Smooth muscle cell (in vitro differentiated cells): ENCODE measurements around the gene OXSR1. TPM values are rescaled to one million over a fixed set of nuclear protein-coding genes. Genes with fewer than 3 reads are reported as not detected.
A peak's percentile ranks its signal among the peaks of the same experiment; 100 is the strongest.

Experiments
- DNase-seq: peaks from one replicate; lab custom pipeline; 2025; ENCODE audit not compliant: unreplicated experiment; lab: John Stamatoyannopoulos, UW
- H2AFZ ChIP-seq: fragments of 200-600 bp; sonication (generic); 2 replicates; pipeline ENCODE4 v1.6.0; 2016; ENCODE audit warnings: antibody characterized with exemption, low read depth, mild to moderate bottlenecking
- H3F3A ChIP-seq: fragments of 200-600 bp; sonication (generic); 2 replicates; pipeline ENCODE4 v1.6.0; 2017; ENCODE audit warnings: antibody characterized with exemption, low read depth
- H3K27ac ChIP-seq: fragments of 200-600 bp; sonication (generic); 2 replicates; pipeline ENCODE4 v1.5.1; 2016; ENCODE audit warnings: low read depth, mild to moderate bottlenecking
- H3K27me3 ChIP-seq: fragments of 200-600 bp; sonication (generic); 2 replicates; pipeline ENCODE4 v1.6.1; 2016; ENCODE audit warnings: low read depth, mild to moderate bottlenecking
- H3K36me3 ChIP-seq: fragments of 200-600 bp; sonication (generic); 2 replicates; pipeline ENCODE4 v1.5.1; 2016; ENCODE audit warnings: low read depth
- H3K4me1 ChIP-seq: fragments of 200-600 bp; sonication (generic); 2 replicates; pipeline ENCODE4 v1.5.1; 2016; ENCODE audit warnings: low read depth
- H3K4me2 ChIP-seq: fragments of 200-600 bp; sonication (generic); 2 replicates; pipeline ENCODE4 v1.6.0; 2016; ENCODE audit warnings: mild to moderate bottlenecking
- H3K4me3 ChIP-seq: fragments of 200-600 bp; sonication (generic); 2 replicates; pipeline ENCODE4 v1.5.1; 2016; ENCODE audit warnings: mild to moderate bottlenecking
- H3K79me2 ChIP-seq: fragments of 200-600 bp; sonication (generic); 2 replicates; pipeline ENCODE4 v1.6.0; 2016; ENCODE audit warnings: low read depth, mild to moderate bottlenecking
- H3K9ac ChIP-seq: fragments of 200-600 bp; sonication (generic); 2 replicates; pipeline ENCODE4 v1.6.0; 2016; ENCODE audit warnings: low read depth
- H3K9me3 ChIP-seq: fragments of 200-600 bp; sonication (generic); replicated peaks from 2 replicates; pipeline ENCODE4 v1.5.1; 2016; ENCODE audit warnings: low read depth
- H4K20me1 ChIP-seq: fragments of 200-600 bp; sonication (generic); 2 replicates; pipeline ENCODE4 v1.6.0; 2016; ENCODE audit warnings: low read depth
- CTCF ChIP-seq: fragments of 200-600 bp; sonication (generic); IDR thresholded peaks from 2 replicates; pipeline ENCODE4 v1.5.1; 2017; ENCODE audit warnings: borderline replicate concordance, mild to moderate bottlenecking, antibody characterized with exemption; ENCODE audit not compliant: insufficient read depth, poor library complexity, severe bottlenecking
- WGBS: methylation state at CpG from one replicate; pipeline ENCODE4 v1.1.7; 2016; ENCODE audit warnings: low lambda C conversion rate; 5-methylcytosine and 5-hydroxymethylcytosine counted together
- polyA plus RNA-seq: library from polyadenylated mRNA; unstranded; fragments of >200 nt; fragmentation: Nextera tagmentation; extraction: Ambion mirVana; gene quantifications from 2 replicates; pipeline ENCODE4 v1.2.1, GENCODE V29; 2016
- total RNA-seq: library from RNA; depleted of rRNA; stranded (reverse); fragments of >200 nt; gene quantifications from 2 replicates; pipeline ENCODE4 v1.2.3, GENCODE V29; 2014

The OXSR1 gene
- total and polyA plus RNA-seq, 2 experiments from 2014 or later = 11.9 to 50.6 TPM

- no peak overlapping the region for H2AFZ ChIP-seq
- peak overlapping the region; percentile 89 for H3K4me2 ChIP-seq
- no peaks in the 10 kb centered on the region for H3K27me3 ChIP-seq
- no peaks in the 10 kb centered on the region for H3K36me3 ChIP-seq
- no peak for TF ChIP-seq CTCF
- H3K4me3 ChIP-seq = peak overlapping the region; percentile 25
- peak overlapping the region; percentile 92 for H3K9ac ChIP-seq
- peaks cover 57% of the 10 kb centered on the region for H4K20me1 ChIP-seq
- H3F3A ChIP-seq = peaks cover 23% of the 10 kb centered on the region
- H3K9me3 ChIP-seq = no peaks in the 10 kb centered on the region
- H3K27ac ChIP-seq = peak overlapping the region; percentile 99
- peaks cover 29% of the 10 kb centered on the region for H3K4me1 ChIP-seq
- DNase-seq = no peak
- H3K79me2 ChIP-seq = peaks cover 76% of the 10 kb centered on the region
- WGBS = 31% methylated on average over 4 of the region's 4 CpGs
Measured at GRCh38 chr3:38168151-38169026, 3.1 kb downstream of the OXSR1 start.

GRCh38 chr3:38169027-38169317, 3.6 kb downstream of the OXSR1 start:
- Histone ChIP-seq H2AFZ (no peak overlapping the region), H3K79me2 (peaks cover 82% of the 10 kb centered on the region), H3K4me3 (no peak overlapping the region), H3K27ac (peak overlapping the region; percentile 99), H3K4me2 (peak overlapping the region; percentile 89), H3K27me3 (no peaks in the 10 kb centered on the region), H3K4me1 (peaks cover 29% of the 10 kb centered on the region), H3F3A (peaks cover 21% of the 10 kb centered on the region), H4K20me1 (peaks cover 63% of the 10 kb centered on the region), H3K9ac (peak overlapping the region; percentile 92), H3K36me3 (no peaks in the 10 kb centered on the region), H3K9me3 (no peaks in the 10 kb centered on the region)
- TF ChIP-seq CTCF = no peak
- no peak for DNase-seq
- 32% methylated on average over 1 of the region's 1 CpG for WGBS

DNA sequence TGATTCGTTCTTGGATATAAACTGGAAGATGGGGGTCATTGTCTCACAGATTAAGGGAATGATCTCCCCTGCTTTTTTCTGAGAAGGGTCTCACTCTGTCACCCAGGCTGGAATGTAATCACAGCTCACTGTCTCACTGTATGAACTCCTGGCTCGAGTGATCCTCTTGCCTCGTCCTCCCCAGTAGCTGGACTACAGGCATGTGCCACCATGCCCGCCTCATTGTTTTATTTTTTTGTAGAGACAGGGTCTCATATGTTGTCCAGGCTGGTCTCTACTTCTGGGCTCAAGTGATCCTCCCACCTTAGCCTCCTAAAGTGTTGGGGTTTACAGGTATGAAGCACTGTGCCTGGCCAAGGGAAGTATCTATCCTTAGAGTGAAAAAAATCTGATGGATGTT, 5.4 kb downstream of the OXSR1 start:
- Histone ChIP-seq H3K79me2 (peaks cover 96% of the 10 kb centered on the region), H2AFZ (no peak overlapping the region), H3F3A (peaks cover 29% of the 10 kb centered on the region), H4K20me1 (peaks cover 81% of the 10 kb centered on the region), H3K9me3 (no peaks in the 10 kb centered on the region), H3K4me2 (no peak overlapping the region), H3K27me3 (no peaks in the 10 kb centered on the region), H3K4me1 (peaks cover 25% of the 10 kb centered on the region), H3K4me3 (no peak overlapping the region), H3K9ac (no peak overlapping the region), H3K36me3 (no peaks in the 10 kb centered on the region), H3K27ac (peak overlapping the region; percentile 5)
- no peak for TF ChIP-seq CTCF
- whole genome bisulfite sequencing = 91% methylated on average over 4 of the region's 4 CpGs
- DNase-seq = no peak

DNA sequence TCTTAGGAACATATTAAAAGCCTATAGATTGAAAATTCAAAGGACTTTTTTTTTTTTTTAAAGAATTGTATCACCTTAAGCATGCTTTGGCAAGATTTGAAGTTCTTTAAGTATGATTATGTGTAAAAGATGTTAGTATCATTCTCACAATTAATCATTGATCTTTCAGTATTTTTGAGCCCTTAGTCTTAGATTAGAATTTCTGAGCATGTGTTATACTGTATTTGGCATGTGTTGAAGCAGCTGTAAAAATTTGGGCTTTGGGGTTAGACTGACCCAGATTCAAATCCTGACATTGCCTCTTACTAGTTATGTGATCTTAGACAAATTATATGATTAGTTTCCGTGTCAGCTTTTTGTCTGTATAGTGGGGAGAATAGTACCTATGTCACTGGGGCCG, 6.3 kb downstream of the OXSR1 start:
- no peak overlapping the region for H3K4me3 ChIP-seq
- no peaks in the 10 kb centered on the region for H3K27me3 ChIP-seq
- no peak for DNase-seq
- WGBS = 97% methylated on average over 2 of the region's 2 CpGs
- no peak overlapping the region for H2AFZ ChIP-seq
- no peak for TF ChIP-seq CTCF
- peaks cover 90% of the 10 kb centered on the region for H4K20me1 ChIP-seq
- H3K27ac ChIP-seq = no peak overlapping the region
- peaks cover 96% of the 10 kb centered on the region for H3K79me2 ChIP-seq
- peaks cover 29% of the 10 kb centered on the region for H3F3A ChIP-seq
- H3K9me3 ChIP-seq = no peaks in the 10 kb centered on the region
- H3K36me3 ChIP-seq = no peaks in the 10 kb centered on the region
- H3K4me1 ChIP-seq = peaks cover 24% of the 10 kb centered on the region
- no peak overlapping the region for H3K4me2 ChIP-seq
- H3K9ac ChIP-seq = no peak overlapping the region
